MM.1S (cell line): ENCODE measurements around the gene DUSP12.

Source experiments
- CTCF ChIP-seq: fragments of 300-600 bp; sonication (generic); IDR thresholded peaks from 2 replicates; pipeline ENCODE4 v1.5.1; 2016; ENCODE audit warnings: antibody characterized with exemption, low read length, mixed read lengths
- EZH2 ChIP-seq: fragments of 300-600 bp; sonication (generic); optimal IDR thresholded peaks from 2 replicates; pipeline ENCODE3; 2017; ENCODE audit warnings: low read depth, mild to moderate bottlenecking, antibody characterized with exemption, low read length, mixed read lengths

- TF ChIP-seq CTCF (no peak), EZH2 (no peak)
These were observed 53.6 kb downstream of the DUSP12 start for GRCh38 chr1:161803181-161803580.
